ENCODE data around the gene S100A16. TPM values are rescaled to one million over a fixed set of nuclear protein-coding genes. Genes with fewer than 3 reads are reported as not detected.
"Not testable (repeated sequence)": the region's sequence is repeated elsewhere in the genome, so short reads cannot be mapped to it uniquely, and the experiment has no call there.

The S100A16 gene
- total and polyA plus RNA-seq, 5 donors, result 42.6 to 73.9 (median 44.6) TPM

DNA sequence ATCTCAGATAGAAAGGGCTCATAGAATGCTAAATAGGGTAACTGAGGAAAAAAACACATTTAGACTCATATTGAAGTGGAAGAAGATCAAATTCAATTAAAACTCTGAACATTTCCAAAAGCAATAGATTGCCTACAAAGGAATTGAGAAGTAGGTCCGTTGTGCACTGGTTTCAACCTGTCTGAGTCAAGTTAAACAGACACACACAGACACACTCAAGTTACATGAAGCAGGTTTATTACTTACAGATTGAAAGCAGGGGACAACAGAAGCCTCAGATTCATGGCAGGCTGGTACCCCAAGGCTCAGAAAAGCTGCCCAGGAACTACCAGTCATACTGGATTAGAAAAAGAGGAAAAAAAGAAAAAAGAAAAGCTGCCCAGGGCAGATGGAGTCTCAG is 26.6 kb downstream of the S100A16 start:
- Histone ChIP-seq H3K27me3 (ENCODE audit: control insufficient read depth, insufficient read depth) (no peaks in the 10 kb centered on the region), H3K4me3 (ENCODE audit: low read length) (no peak overlapping the region), H3K27ac (ENCODE audit: low read length) (no peak overlapping the region), H3K9me3 (ENCODE audit: control insufficient read depth, low read length) (no peaks in the 10 kb centered on the region), H3K4me1 (ENCODE audit: control insufficient read depth, insufficient read depth, low read length) (no peaks in the 10 kb centered on the region)
- intact Hi-C loops (cut with DNase I), result no loop called here
- no peak for ATAC-seq
- 44% methylated on average over 1 of the region's 1 CpG for WGBS
- DNase-seq, result no peak

DNA sequence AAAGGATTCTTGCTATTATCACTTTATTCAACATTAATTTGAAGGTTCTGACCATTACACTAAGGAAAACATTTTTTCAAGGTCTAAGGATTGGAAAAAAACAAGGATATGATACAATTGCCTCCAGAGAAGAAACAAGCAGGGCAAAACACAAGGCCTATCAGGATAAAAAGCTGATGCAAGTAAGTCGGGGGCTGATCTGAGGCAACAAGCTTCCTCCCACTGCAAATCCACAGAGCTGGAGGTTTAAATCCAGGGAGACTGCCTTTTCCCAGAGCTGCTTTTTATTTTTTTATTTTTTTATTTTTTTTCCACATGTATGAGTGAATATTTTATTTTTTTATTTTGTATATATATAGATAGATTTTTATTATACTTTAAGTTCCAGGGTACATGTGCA is 27.9 kb downstream of the S100A16 start:
- 95% methylated on average over 1 of the region's 1 CpG for WGBS
- H3K27me3 ChIP-seq (ENCODE audit: control insufficient read depth, insufficient read depth), result no peaks in the 10 kb centered on the region
- DNase-seq (no peak), ATAC-seq (no peak)
- H3K4me3 ChIP-seq (ENCODE audit: low read length), result no peak overlapping the region
- H3K9me3 ChIP-seq (ENCODE audit: control insufficient read depth, low read length), result no peaks in the 10 kb centered on the region
- no peak overlapping the region for H3K27ac ChIP-seq (ENCODE audit: low read length)
- intact Hi-C loops (cut with DNase I), result no loop called here
- H3K4me1 ChIP-seq (ENCODE audit: control insufficient read depth, insufficient read depth, low read length), result no peaks in the 10 kb centered on the region

DNA sequence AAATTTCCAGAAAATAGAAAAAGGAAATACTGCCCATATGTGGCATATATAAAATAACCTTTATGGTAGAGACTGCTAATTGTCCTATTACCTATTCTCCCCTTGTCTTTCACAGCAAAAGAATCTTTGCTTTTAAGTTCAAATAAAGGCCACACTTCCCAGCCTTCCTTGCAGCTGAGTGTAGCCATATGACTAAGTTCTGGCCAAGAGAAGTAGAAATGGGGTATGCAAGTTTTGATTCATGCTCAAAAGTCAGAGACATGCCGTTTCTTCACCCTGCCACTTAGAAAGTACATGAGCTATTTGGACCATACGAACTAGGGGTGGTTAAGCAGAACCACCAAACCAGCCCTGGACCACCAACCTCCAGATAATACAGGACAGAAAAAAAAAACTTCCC is 29.0 kb downstream of the S100A16 start:
- Histone ChIP-seq H3K27me3 (ENCODE audit: control insufficient read depth, insufficient read depth) (no peaks in the 10 kb centered on the region), H3K4me1 (ENCODE audit: control insufficient read depth, insufficient read depth, low read length) (no peaks in the 10 kb centered on the region), H3K9me3 (ENCODE audit: control insufficient read depth, low read length) (no peaks in the 10 kb centered on the region), H3K27ac (ENCODE audit: low read length) (no peak overlapping the region), H3K4me3 (ENCODE audit: low read length) (no peak overlapping the region)
- intact Hi-C loops (cut with DNase I), result no loop called here
- ATAC-seq (no peak), DNase-seq (no peak)
- 83% methylated on average over 2 of the region's 2 CpGs for WGBS

- H3K9me3 ChIP-seq (ENCODE audit: control insufficient read depth, low read length); DNase-seq; H3K4me3 ChIP-seq (ENCODE audit: low read length); H3K27ac ChIP-seq (ENCODE audit: low read length); H3K4me1 ChIP-seq (ENCODE audit: control insufficient read depth, insufficient read depth, low read length); H3K27me3 ChIP-seq (ENCODE audit: control insufficient read depth, insufficient read depth); intact Hi-C loops (cut with DNase I); ATAC-seq: not testable (repeated sequence)
- 86% methylated on average over 3 of the region's 3 CpGs for whole genome bisulfite sequencing
Measured at GRCh38 chr1:153583514-153583913, 29.4 kb downstream of the S100A16 start.

- intact Hi-C loops (cut with DNase I); H3K27me3 ChIP-seq (ENCODE audit: control insufficient read depth, insufficient read depth); H3K9me3 ChIP-seq (ENCODE audit: control insufficient read depth, low read length); ATAC-seq; H3K4me1 ChIP-seq (ENCODE audit: control insufficient read depth, insufficient read depth, low read length); H3K27ac ChIP-seq (ENCODE audit: low read length); H3K4me3 ChIP-seq (ENCODE audit: low read length): not testable (repeated sequence)
- WGBS, result 94% methylated on average over 32 of the region's 34 CpGs
- peak in 1 of 3 donors; percentile 62 for DNase-seq
Measured at GRCh38 chr1:153582836-153583235, 30.1 kb downstream of the S100A16 start.

DNA sequence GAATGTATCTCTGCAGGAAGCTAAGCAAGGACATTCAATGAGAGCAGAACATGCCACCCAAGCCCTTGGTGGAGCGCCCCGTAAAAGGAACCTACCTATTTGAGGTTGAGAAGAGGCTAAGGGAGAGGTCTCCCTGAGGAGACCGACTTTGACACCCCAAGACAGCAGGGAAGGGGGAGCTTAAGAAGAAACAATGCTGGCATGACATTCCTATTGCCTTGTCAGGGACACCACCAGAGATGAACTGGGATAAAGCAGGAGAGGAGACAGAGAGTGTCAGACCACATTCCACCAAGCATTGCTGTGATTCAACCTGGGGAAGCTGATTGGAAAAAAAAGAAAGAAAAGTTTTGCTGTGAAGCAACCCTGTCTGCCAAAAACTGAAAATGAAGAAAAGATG is 34.0 kb downstream of the S100A16 start:
- whole genome bisulfite sequencing, result 88% methylated on average over 3 of the region's 3 CpGs
- Histone ChIP-seq H3K9me3 (ENCODE audit: control insufficient read depth, low read length) (no peaks in the 10 kb centered on the region), H3K27me3 (ENCODE audit: control insufficient read depth, insufficient read depth) (no peaks in the 10 kb centered on the region), H3K27ac (ENCODE audit: low read length) (no peak overlapping the region), H3K4me3 (ENCODE audit: low read length) (no peak overlapping the region), H3K4me1 (ENCODE audit: control insufficient read depth, insufficient read depth, low read length) (no peaks in the 10 kb centered on the region)
- intact Hi-C loops (cut with DNase I), result loop anchor here in 2 of 4 donors (10.0 kb wide), 1 partner anchor 46 kb away; the partner anchor contains the start of genes S100A1 (in 2 of the 2) and S100A13 (in 2 of the 2)
- DNase-seq (no peak), ATAC-seq (no peak)

DNA sequence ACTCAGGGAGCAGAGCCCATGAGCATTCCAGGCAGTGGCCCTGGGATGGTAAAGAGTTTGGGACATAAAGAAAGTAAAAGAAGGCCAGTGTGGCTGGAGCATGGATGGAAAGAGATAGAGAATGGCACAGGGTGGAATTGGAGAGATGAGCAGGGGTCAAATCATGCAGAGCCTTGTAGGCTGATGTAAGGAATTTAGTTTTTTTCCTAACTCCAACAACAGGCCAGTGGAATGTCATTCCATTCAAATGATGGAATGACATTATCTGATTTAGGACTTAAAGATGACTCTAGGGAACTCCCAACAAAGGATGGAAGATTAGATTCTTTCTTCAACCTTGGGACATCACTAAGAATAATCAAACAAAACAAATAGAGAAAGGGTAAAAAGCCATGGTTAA is 34.4 kb downstream of the S100A16 start:
- no peak overlapping the region for H3K4me3 ChIP-seq (ENCODE audit: low read length)
- intact Hi-C loops (cut with DNase I), result loop anchor here in 2 of 4 donors (10.0 kb wide), 1 partner anchor 46 kb away; the partner anchor contains the start of genes S100A1 (in 2 of the 2) and S100A13 (in 2 of the 2)
- H3K9me3 ChIP-seq (ENCODE audit: control insufficient read depth, low read length), result no peaks in the 10 kb centered on the region
- H3K27me3 ChIP-seq (ENCODE audit: control insufficient read depth, insufficient read depth), result no peaks in the 10 kb centered on the region
- DNase-seq (no peak), ATAC-seq (no peak)
- no peaks in the 10 kb centered on the region for H3K4me1 ChIP-seq (ENCODE audit: control insufficient read depth, insufficient read depth, low read length)
- H3K27ac ChIP-seq (ENCODE audit: low read length), result no peak overlapping the region

GRCh38 chr1:153577624-153578051 is 35.3 kb downstream of the S100A16 start:
- Histone ChIP-seq H3K4me3 (ENCODE audit: low read length) (no peak overlapping the region), H3K27ac (ENCODE audit: low read length) (no peak overlapping the region), H3K27me3 (ENCODE audit: control insufficient read depth, insufficient read depth) (no peaks in the 10 kb centered on the region), H3K4me1 (ENCODE audit: control insufficient read depth, insufficient read depth, low read length) (no peaks in the 10 kb centered on the region), H3K9me3 (ENCODE audit: control insufficient read depth, low read length) (no peaks in the 10 kb centered on the region)
- intact Hi-C loops (cut with DNase I), result loop anchor here in 2 of 4 donors (10.0 kb wide), 1 partner anchor 47 kb away; the partner anchor contains the start of genes S100A1 (in 2 of the 2) and S100A13 (in 2 of the 2)
- 60% methylated on average over 9 of the region's 9 CpGs for WGBS
- peak; percentile 56 to 90 (median 87) for DNase-seq
- peak; percentile 58 to 93 for ATAC-seq

- no peaks in the 10 kb centered on the region for H3K9me3 ChIP-seq (ENCODE audit: control insufficient read depth, low read length)
- WGBS, result 74% methylated on average over 4 of the region's 4 CpGs
- H3K27ac ChIP-seq (ENCODE audit: low read length), result no peak overlapping the region
- ATAC-seq (no peak), DNase-seq (no peak)
- H3K4me3 ChIP-seq (ENCODE audit: low read length), result no peak overlapping the region
- H3K4me1 ChIP-seq (ENCODE audit: control insufficient read depth, insufficient read depth, low read length), result no peaks in the 10 kb centered on the region
- intact Hi-C loops (cut with DNase I), result loop anchor here in 2 of 4 donors (10.0 kb wide), 1 partner anchor 48 kb away; the partner anchor contains the start of genes S100A1 (in 2 of the 2) and S100A13 (in 2 of the 2)
- no peaks in the 10 kb centered on the region for H3K27me3 ChIP-seq (ENCODE audit: control insufficient read depth, insufficient read depth)
Measured at GRCh38 chr1:153577138-153577537, 35.8 kb downstream of the S100A16 start.

- not testable (repeated sequence) for H3K4me3 ChIP-seq (ENCODE audit: low read length); DNase-seq; ATAC-seq; H3K27me3 ChIP-seq (ENCODE audit: control insufficient read depth, insufficient read depth); H3K27ac ChIP-seq (ENCODE audit: low read length); H3K9me3 ChIP-seq (ENCODE audit: control insufficient read depth, low read length); H3K4me1 ChIP-seq (ENCODE audit: control insufficient read depth, insufficient read depth, low read length)
- 83% methylated on average over 10 of the region's 10 CpGs for WGBS
- intact Hi-C loops (cut with DNase I), result loop anchor here in 2 of 4 donors (10.0 kb wide), 1 partner anchor 49 kb away; the partner anchor contains the start of genes S100A1 (in 2 of the 2) and S100A13 (in 2 of the 2)
Measured at GRCh38 chr1:153575497-153575896, 37.4 kb downstream of the S100A16 start.

DNA sequence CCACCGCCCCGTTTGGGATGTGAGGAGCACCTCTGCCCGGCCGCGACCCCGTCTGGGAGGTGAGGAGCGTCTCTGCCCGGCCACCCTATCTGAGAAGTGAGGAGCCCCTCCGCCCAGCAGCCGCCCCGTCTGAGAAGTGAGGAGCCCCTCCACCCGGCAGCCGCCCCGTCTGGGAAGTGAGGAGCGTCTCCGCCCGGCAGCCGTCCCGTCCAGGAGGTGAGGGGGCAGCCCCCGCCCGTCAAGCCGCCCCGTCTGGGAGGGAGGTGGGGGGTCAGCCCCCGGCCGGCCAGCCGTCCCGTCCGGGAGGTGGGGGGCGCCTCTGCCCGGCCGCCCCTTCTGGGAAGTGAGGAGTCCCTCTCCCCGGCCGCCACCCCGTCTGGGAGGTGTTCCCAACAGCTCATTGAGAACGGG is 37.9 kb downstream of the S100A16 start:
- not testable (repeated sequence) for H3K4me3 ChIP-seq (ENCODE audit: low read length)
- 96% methylated on average over 35 of the region's 35 CpGs for WGBS
- intact Hi-C loops (cut with DNase I), result loop anchor here in 2 of 4 donors (10.0 kb wide), 1 partner anchor 50 kb away; the partner anchor contains the start of genes S100A1 (in 2 of the 2) and S100A13 (in 2 of the 2)

More for the DNA sequence above, 37.9 kb downstream of the S100A16 start:
- not testable (repeated sequence) for H3K27me3 ChIP-seq (ENCODE audit: control insufficient read depth, insufficient read depth); ATAC-seq; H3K4me1 ChIP-seq (ENCODE audit: control insufficient read depth, insufficient read depth, low read length); DNase-seq; H3K9me3 ChIP-seq (ENCODE audit: control insufficient read depth, low read length); H3K27ac ChIP-seq (ENCODE audit: low read length)
